ENCODE data around the gene SOX15. TPM values are rescaled to one million over a fixed set of nuclear protein-coding genes. Genes with fewer than 3 reads are reported as not detected.
A peak's percentile ranks its signal among the peaks of the same experiment; 100 is the strongest.

The SOX15 gene
- total and polyA plus RNA-seq, 2 experiments from 2014 or later = 0.13 to 0.89 TPM

DNA sequence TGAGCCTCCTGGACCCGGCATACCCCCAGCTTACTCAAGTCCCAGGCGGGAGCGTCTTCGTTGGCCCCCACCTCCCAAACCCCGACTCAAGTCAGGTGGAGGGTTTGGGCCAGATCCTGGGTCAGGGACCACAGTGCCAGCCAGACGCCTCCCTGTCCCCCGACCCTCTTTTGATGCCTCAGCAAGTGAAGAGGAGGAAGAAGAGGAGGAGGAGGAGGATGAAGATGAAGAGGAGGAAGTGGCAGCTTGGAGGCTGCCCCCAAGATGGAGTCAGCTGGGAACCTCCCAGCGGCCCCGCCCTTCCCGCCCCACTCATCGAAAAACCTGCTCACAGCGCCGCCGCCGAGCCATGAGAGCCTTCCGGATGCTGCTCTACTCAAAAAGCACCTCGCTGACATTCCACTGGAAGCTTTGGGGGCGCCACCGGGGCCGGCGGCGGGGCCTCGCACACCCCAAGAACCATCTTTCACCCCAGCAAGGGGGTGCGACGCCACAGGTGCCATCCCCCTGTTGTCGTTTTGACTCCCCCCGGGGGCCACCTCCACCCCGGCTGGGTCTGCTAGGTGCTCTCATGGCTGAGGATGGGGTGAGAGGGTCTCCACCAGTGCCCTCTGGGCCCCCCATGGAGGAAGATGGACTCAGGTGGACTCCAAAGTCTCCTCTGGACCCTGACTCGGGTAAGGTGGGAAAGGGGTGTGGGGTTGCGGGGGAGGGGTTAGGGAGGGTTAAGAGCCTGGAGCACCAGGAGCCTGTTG is 26.6 kb downstream of the SOX15 start:
- H3K4me3 ChIP-seq = no peak overlapping the region
- H3K4me2 ChIP-seq = peak overlapping the region; percentile 97
- 95% methylated on average over 30 of the region's 30 CpGs for WGBS (ENCODE audit: low lambda C conversion rate, missing lambda C conversion rate)
- DNase-seq (ENCODE audit: low spot score) = no peak
- no peak overlapping the region for H3K27ac ChIP-seq
- H3K27me3 ChIP-seq = no peaks in the 10 kb centered on the region
- H3K9me2 ChIP-seq (replicated peaks; ENCODE audit: insufficient read depth) = no peaks in the 10 kb centered on the region
- no peak overlapping the region for H2AFZ ChIP-seq
- H3K36me3 ChIP-seq (replicated peaks; ENCODE audit: insufficient read depth, low read depth) = no peaks in the 10 kb centered on the region
- no peaks in the 10 kb centered on the region for H3K9me3 ChIP-seq (ENCODE audit: low read depth)
- TF ChIP-seq, protein P1, sequence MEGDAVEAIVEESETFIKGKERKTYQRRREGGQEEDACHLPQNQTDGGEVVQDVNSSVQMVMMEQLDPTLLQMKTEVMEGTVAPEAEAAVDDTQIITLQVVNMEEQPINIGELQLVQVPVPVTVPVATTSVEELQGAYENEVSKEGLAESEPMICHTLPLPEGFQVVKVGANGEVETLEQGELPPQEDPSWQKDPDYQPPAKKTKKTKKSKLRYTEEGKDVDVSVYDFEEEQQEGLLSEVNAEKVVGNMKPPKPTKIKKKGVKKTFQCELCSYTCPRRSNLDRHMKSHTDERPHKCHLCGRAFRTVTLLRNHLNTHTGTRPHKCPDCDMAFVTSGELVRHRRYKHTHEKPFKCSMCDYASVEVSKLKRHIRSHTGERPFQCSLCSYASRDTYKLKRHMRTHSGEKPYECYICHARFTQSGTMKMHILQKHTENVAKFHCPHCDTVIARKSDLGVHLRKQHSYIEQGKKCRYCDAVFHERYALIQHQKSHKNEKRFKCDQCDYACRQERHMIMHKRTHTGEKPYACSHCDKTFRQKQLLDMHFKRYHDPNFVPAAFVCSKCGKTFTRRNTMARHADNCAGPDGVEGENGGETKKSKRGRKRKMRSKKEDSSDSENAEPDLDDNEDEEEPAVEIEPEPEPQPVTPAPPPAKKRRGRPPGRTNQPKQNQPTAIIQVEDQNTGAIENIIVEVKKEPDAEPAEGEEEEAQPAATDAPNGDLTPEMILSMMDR (IDR thresholded peaks at IDR 0.05; ENCODE audit: poor library complexity) = no peak
- TF ChIP-seq EZH2phosphoT487 (IDR thresholded peaks at IDR 0.05; ENCODE audit: low read depth, severe bottlenecking, unreplicated experiment) (no peak), EZH2 (IDR thresholded peaks at IDR 0.05; ENCODE audit: borderline replicate concordance) (no peak)
- H3K79me2 ChIP-seq = peaks cover 50% of the 10 kb centered on the region
- no peaks in the 10 kb centered on the region for H4K20me1 ChIP-seq (ENCODE audit: insufficient read depth, poor library complexity, severe bottlenecking)
- peaks cover 26% of the 10 kb centered on the region for H3K4me1 ChIP-seq (ENCODE audit: insufficient read depth)

DNA sequence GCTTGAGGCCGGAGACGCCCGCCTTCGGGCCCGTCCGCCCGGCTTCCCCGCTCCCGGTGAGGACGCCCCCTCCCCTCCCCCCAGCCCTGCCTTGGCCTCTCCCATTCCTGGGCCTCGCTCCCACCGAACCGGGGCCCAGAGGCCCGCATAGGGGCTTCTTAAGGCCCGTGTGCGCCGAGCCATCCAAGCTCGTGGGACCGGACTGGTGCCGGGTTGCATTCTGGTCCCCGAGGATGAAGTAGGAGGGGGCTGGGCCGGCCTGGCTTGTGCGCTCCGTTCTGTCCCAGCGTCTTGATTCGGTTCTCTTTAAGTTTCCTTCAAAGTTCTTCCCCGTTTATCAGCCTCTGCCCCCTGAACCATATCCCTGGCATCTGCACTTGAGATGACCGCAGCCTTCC is 27.7 kb downstream of the SOX15 start:
- H3K4me1 ChIP-seq (ENCODE audit: insufficient read depth) = peaks cover 37% of the 10 kb centered on the region
- peaks cover 50% of the 10 kb centered on the region for H3K79me2 ChIP-seq
- no peaks in the 10 kb centered on the region for H3K36me3 ChIP-seq (replicated peaks; ENCODE audit: insufficient read depth, low read depth)
- H4K20me1 ChIP-seq (ENCODE audit: insufficient read depth, poor library complexity, severe bottlenecking) = no peaks in the 10 kb centered on the region
- H3K4me2 ChIP-seq = peak overlapping the region; percentile 97
- WGBS (ENCODE audit: low lambda C conversion rate, missing lambda C conversion rate) = 2% methylated on average over 18 of the region's 28 CpGs
- H3K27me3 ChIP-seq = no peaks in the 10 kb centered on the region
- peak overlapping the region; percentile 40 for H2AFZ ChIP-seq
- DNase-seq (ENCODE audit: low spot score) = peak; percentile 54
- no peaks in the 10 kb centered on the region for H3K9me3 ChIP-seq (ENCODE audit: low read depth)
- no peak for TF ChIP-seq EZH2 (IDR thresholded peaks at IDR 0.05; ENCODE audit: borderline replicate concordance)
- no peaks in the 10 kb centered on the region for H3K9me2 ChIP-seq (replicated peaks; ENCODE audit: insufficient read depth)
- peak overlapping the region; percentile 93 for H3K4me3 ChIP-seq
- peak overlapping the region; percentile 96 for H3K27ac ChIP-seq

DNA sequence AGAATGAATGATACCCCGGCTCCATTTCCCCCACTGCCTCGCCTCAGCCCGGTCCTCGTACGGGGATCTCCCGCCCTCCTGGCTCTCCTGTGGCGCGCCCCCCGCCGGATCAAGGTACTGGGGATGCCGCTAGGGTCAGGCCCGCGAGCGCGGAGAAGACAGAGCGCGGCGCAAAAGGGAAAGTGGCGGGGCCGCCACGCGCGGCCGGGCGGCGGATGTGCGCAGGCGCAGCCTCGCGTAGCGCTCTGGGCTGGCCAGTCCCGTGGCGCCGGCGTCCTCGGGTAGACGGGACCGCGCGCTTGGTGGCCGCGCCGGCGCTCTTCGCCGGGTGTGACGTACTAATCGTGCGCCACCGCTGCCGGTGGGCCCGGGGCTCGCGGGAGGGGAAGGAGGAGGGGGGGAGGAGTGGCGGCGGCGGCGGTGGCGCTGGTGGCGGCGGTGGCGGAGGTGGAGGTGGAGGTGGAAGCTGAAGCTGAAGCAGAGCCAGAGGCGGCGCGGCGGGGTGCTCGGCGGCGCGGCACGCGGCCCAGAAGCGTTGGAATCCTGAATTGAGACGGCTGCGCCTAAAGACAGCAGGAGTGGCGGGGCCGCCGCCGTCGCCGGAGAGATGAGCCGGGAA is 28.2 kb downstream of the SOX15 start, which contains the start of gene SENP3:
Gene SENP3, plus strand, starts transcription at position 331 of the 619 bp plus-strand sequence. CDS start 1,158 bp downstream, outside the sequence.
- TF ChIP-seq EZH2phosphoT487 (IDR thresholded peaks at IDR 0.05; ENCODE audit: low read depth, severe bottlenecking, unreplicated experiment) (no peak), EZH2 (IDR thresholded peaks at IDR 0.05; ENCODE audit: borderline replicate concordance) (no peak)
- TF ChIP-seq, protein P1 (IDR thresholded peaks at IDR 0.05; ENCODE audit: poor library complexity) = no peak
- under 1% methylated on average over 46 of the region's 82 CpGs for WGBS (ENCODE audit: low lambda C conversion rate, missing lambda C conversion rate)

DNA sequence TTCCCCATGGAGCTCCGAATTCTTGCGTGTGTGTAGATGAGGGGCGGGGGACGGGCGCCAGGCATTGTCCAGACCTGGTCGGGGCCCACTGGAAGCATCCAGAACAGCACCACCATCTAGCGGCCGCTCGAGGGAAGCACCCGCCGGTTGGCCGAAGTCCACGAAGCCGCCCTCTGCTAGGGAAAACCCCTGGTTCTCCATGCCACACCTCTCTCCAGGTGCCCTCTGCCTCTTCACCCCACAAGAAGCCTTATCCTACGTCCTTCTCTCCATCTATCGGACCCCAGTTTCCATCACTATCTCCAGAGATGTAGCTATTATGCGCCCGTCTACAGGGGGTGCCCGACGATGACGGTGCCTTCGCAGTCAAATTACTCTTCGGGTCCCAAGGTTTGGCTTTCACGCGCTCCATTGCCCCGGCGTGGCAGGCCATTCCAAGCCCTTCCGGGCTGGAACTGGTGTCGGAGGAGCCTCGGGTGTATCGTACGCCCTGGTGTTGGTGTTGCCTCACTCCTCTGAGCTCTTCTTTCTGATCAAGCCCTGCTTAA is 28.8 kb downstream of the SOX15 start:
- peak overlapping the region; percentile 97 for H2AFZ ChIP-seq
- H3K9me2 ChIP-seq (replicated peaks; ENCODE audit: insufficient read depth) = no peaks in the 10 kb centered on the region
- DNase-seq (ENCODE audit: low spot score) = peak; percentile 96
- H3K27ac ChIP-seq = peak overlapping the region; percentile 96
- H3K4me2 ChIP-seq = peak overlapping the region; percentile 96
- H3K9me3 ChIP-seq (ENCODE audit: low read depth) = no peaks in the 10 kb centered on the region
- no peaks in the 10 kb centered on the region for H3K27me3 ChIP-seq
- peaks cover 40% of the 10 kb centered on the region for H3K79me2 ChIP-seq
- TF ChIP-seq, protein P1 (IDR thresholded peaks at IDR 0.05; ENCODE audit: poor library complexity) = peak; percentile 79
- TF ChIP-seq EZH2 (IDR thresholded peaks at IDR 0.05; ENCODE audit: borderline replicate concordance) = no peak
- H3K4me3 ChIP-seq = peak overlapping the region; percentile 96
- H3K4me1 ChIP-seq (ENCODE audit: insufficient read depth) = peaks cover 39% of the 10 kb centered on the region
- no peaks in the 10 kb centered on the region for H3K36me3 ChIP-seq (replicated peaks; ENCODE audit: insufficient read depth, low read depth)
- WGBS (ENCODE audit: low lambda C conversion rate, missing lambda C conversion rate) = under 1% methylated on average over 32 of the region's 32 CpGs
- no peaks in the 10 kb centered on the region for H4K20me1 ChIP-seq (ENCODE audit: insufficient read depth, poor library complexity, severe bottlenecking)

More for the DNA sequence above, 28.2 kb downstream of the SOX15 start, which contains the start of gene SENP3:
- no peaks in the 10 kb centered on the region for H4K20me1 ChIP-seq (ENCODE audit: insufficient read depth, poor library complexity, severe bottlenecking)
- peak within 1 kb of the TSS; percentile 96 for H3K27ac ChIP-seq
- no peaks in the 10 kb centered on the region for H3K9me2 ChIP-seq (replicated peaks; ENCODE audit: insufficient read depth)
- H2AFZ ChIP-seq = peak within 1 kb of the TSS; percentile 97
- H3K4me1 ChIP-seq (ENCODE audit: insufficient read depth) = peaks cover 39% of the 10 kb centered on the region
- no peaks in the 10 kb centered on the region for H3K27me3 ChIP-seq
- H3K4me3 ChIP-seq = peak within 1 kb of the TSS; percentile 96
- no peaks in the 10 kb centered on the region for H3K36me3 ChIP-seq (replicated peaks; ENCODE audit: insufficient read depth, low read depth)
- peaks cover 46% of the 10 kb centered on the region for H3K79me2 ChIP-seq
- H3K9me3 ChIP-seq (ENCODE audit: low read depth) = no peaks in the 10 kb centered on the region
- peak; percentile 97 for DNase-seq (ENCODE audit: low spot score)
- peak within 1 kb of the TSS; percentile 97 for H3K4me2 ChIP-seq

Data from hepatocyte (in vitro differentiated cells).